Hepatocyte (in vitro differentiated cells): ENCODE measurements around the gene CKAP2. TPM values are rescaled to one million over a fixed set of nuclear protein-coding genes. Genes with fewer than 3 reads are reported as not detected.
"Not testable (repeated sequence)": the region's sequence is repeated elsewhere in the genome, so short reads cannot be mapped to it uniquely, and the experiment has no call there.

Experiments used
- DNase-seq: peaks from one replicate; pipeline ENCODE4 v3.0.0-alpha.2; 2016; ENCODE audit warnings: low spot score
- H2AFZ ChIP-seq: fragments of 200-600 bp; sonication (generic); 2 replicates; pipeline ENCODE4 v1.6.0; 2016; ENCODE audit warnings: antibody characterized with exemption, mild to moderate bottlenecking
- H3K27ac ChIP-seq: fragments of 200-600 bp; sonication (generic); 2 replicates; pipeline ENCODE4 v1.5.1; 2016; ENCODE audit warnings: mild to moderate bottlenecking
- H3K27me3 ChIP-seq: fragments of 200-600 bp; sonication (generic); 2 replicates; pipeline ENCODE4 v1.6.1; 2016
- H3K36me3 ChIP-seq: fragments of 200-600 bp; sonication (generic); replicated peaks from 2 replicates; pipeline ENCODE4 v1.5.1; 2016; ENCODE audit warnings: low read depth; ENCODE audit not compliant: insufficient read depth
- H3K4me1 ChIP-seq: fragments of 200-600 bp; sonication (generic); 2 replicates; pipeline ENCODE4 v1.5.1; 2016; ENCODE audit warnings: mild to moderate bottlenecking, moderate library complexity; ENCODE audit not compliant: insufficient read depth
- H3K4me2 ChIP-seq: fragments of 200-600 bp; sonication (generic); 2 replicates; pipeline ENCODE4 v1.6.0; 2016
- H3K4me3 ChIP-seq: fragments of 200-600 bp; sonication (generic); 2 replicates; pipeline ENCODE4 v1.5.1; 2016; ENCODE audit warnings: mild to moderate bottlenecking
- H3K79me2 ChIP-seq: fragments of 200-600 bp; sonication (generic); 2 replicates; pipeline ENCODE4 v1.6.0; 2017; ENCODE audit warnings: mild to moderate bottlenecking
- H3K9me2 ChIP-seq: fragments of 200-600 bp; sonication (generic); replicated peaks from 2 replicates; pipeline ENCODE4 v1.6.0; 2017; ENCODE audit warnings: mild to moderate bottlenecking; ENCODE audit not compliant: insufficient read depth
- H3K9me3 ChIP-seq: fragments of 200-600 bp; sonication (generic); 2 replicates; pipeline ENCODE4 v1.5.1; 2016; ENCODE audit warnings: low read depth, mild to moderate bottlenecking
- H4K20me1 ChIP-seq: fragments of 200-600 bp; sonication (generic); 2 replicates; pipeline ENCODE4 v1.6.0; 2016; ENCODE audit warnings: mild to moderate bottlenecking; ENCODE audit not compliant: insufficient read depth, poor library complexity, severe bottlenecking
- WGBS: methylation state at CpG from one replicate; pipeline ENCODE4 v1.1.6; 2016; ENCODE audit warnings: low lambda C conversion rate; ENCODE audit errors: missing lambda C conversion rate; 5-methylcytosine and 5-hydroxymethylcytosine counted together
- polyA plus RNA-seq: library from polyadenylated mRNA; unstranded; fragments of >200 nt; fragmentation: Nextera tagmentation; extraction: Ambion mirVana; gene quantifications from 2 replicates; pipeline ENCODE4 v1.2.1, GENCODE V29; 2016
- total RNA-seq: library from RNA; depleted of rRNA; stranded (reverse); fragments of >200 nt; gene quantifications from 2 replicates; pipeline ENCODE4 v1.2.3, GENCODE V29; 2014

The CKAP2 gene
- total and polyA plus RNA-seq, 2 experiments from 2014 or later: 15.3 to 20.7 TPM

DNA sequence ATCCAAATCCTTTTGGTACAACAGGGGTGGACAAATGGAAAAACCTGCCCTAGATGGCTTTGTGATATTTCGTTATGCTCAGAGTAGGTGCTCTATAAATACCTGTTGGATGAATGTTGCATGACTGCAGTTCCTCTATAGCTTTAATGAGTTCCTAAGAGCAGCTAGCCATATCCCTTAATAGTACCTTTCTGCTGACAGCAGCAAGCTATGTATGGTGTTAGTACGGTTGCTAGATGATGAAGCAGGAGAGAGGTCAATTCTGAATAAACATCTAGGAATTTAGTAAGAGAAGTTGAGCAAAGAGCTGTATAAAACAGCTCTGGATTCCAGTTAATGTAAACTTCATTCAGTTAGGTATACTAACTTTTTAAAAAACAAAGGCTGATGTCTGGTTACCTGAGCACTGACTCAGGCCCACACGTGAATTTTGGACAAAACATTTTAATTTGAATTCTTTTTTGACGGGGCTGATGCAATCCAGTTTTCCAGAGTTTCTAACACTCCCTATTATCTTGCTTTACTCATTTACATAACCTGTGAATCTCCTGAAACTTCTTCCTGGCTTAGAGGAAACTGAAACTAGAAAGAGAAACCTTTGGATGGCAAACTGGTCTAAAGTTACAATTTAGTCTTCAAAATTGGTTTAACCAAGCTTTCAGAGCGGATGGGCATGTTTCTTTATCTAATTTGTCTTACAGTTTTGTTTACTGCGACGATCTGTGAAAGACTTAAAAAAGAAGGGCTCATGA, 25.6 kb downstream of the CKAP2 start:
- not testable (repeated sequence) for H3K4me1 ChIP-seq, H3K4me2 ChIP-seq, DNase-seq, H3K4me3 ChIP-seq, H3K27me3 ChIP-seq, H4K20me1 ChIP-seq, H3K79me2 ChIP-seq, H3K36me3 ChIP-seq, H3K9me2 ChIP-seq, H3K9me3 ChIP-seq
- H3K27ac ChIP-seq: peak overlapping the region; percentile 16
- peak overlapping the region; percentile 26 for H2AFZ ChIP-seq
- 79% methylated on average over 6 of the region's 7 CpGs for WGBS

DNA sequence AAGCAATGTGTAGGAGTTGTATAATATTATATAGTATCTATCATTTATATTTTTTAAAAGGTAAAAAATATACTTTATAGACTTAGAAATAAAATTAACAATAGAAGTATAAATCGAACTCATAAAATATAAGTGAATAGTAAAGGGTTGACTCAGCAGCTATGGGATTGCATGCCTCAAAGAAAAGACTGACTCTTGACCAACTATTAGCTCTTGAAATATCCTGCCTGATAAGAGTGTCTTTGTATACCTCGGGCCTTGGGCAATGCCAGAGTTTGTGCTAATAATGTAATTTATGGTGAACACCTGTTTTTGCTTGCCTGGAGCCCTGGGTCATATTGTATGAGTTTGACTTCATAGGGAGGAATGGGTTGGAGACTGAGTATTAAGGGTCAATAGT, 31.8 kb downstream of the CKAP2 start:
- not testable (repeated sequence) for H3K4me1 ChIP-seq, H3K27me3 ChIP-seq, H4K20me1 ChIP-seq, H2AFZ ChIP-seq, H3K36me3 ChIP-seq, H3K9me3 ChIP-seq, H3K79me2 ChIP-seq, H3K9me2 ChIP-seq, H3K4me3 ChIP-seq, H3K4me2 ChIP-seq, H3K27ac ChIP-seq, DNase-seq
- 56% methylated on average over 2 of the region's 2 CpGs for WGBS

GRCh38 chr13:52488763-52489162, 33.5 kb downstream of the CKAP2 start:
- H3K27me3 ChIP-seq, H3K36me3 ChIP-seq, H3K4me1 ChIP-seq, H4K20me1 ChIP-seq, H3K4me2 ChIP-seq, H3K9me2 ChIP-seq, H3K79me2 ChIP-seq, H3K4me3 ChIP-seq, H3K9me3 ChIP-seq, H3K27ac ChIP-seq, DNase-seq, H2AFZ ChIP-seq: not testable (repeated sequence)
- WGBS: no CpG with 5 or more reads among the region's 22 CpGs

DNA sequence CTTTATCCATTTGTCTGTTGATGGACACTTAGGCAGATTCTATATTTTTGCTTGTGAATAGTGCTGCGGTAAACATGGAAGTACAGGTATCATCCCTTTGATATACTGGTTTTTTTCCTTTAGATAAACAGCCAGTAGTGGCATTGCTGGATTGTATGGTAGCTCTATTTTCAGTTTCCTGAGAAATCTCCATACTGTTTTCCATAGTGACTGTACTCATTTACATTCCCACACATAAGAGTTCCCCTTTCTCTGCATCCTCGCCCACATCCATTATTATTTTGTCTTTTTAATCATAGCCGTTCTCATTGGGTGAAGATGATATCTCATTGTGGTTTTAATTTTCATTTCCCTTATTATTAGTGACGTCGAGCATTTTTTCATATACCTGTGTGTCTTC, 35.7 kb downstream of the CKAP2 start:
- H2AFZ ChIP-seq, H3K4me2 ChIP-seq, DNase-seq, H3K9me3 ChIP-seq, H3K9me2 ChIP-seq, H3K27me3 ChIP-seq, H3K79me2 ChIP-seq, H4K20me1 ChIP-seq, H3K36me3 ChIP-seq, H3K4me3 ChIP-seq, H3K27ac ChIP-seq, H3K4me1 ChIP-seq: not testable (repeated sequence)
- WGBS: 83% methylated on average over 2 of the region's 5 CpGs

DNA sequence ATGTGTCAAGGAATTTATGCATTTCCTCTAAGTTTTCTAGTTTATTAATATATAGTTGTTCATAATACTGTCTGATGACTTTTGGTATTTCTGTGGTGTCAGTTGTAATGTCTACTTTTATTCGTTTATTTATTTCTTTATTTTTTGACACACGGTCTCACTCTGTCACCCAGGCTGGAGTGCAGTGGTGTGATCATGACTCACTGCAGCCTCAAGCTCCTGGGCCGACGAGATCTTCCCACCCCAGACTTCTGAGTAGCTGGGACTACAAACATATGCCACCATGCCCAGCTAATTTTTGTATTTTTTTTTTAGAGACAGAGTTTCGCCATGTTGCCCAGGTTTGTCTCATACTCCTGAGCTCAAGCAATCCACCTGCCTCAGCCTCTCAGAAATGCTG, 39.0 kb downstream of the CKAP2 start:
- not testable (repeated sequence) for H3K4me3 ChIP-seq, DNase-seq, H3K27me3 ChIP-seq, H3K27ac ChIP-seq, H3K36me3 ChIP-seq, H3K4me1 ChIP-seq, H2AFZ ChIP-seq, H3K4me2 ChIP-seq, H3K9me2 ChIP-seq, H4K20me1 ChIP-seq, H3K9me3 ChIP-seq, H3K79me2 ChIP-seq
- 86% methylated on average over 5 of the region's 5 CpGs for WGBS

- not testable (repeated sequence) for H3K4me1 ChIP-seq
- WGBS: 72% methylated on average over 3 of the region's 3 CpGs
These were observed 42.7 kb downstream of the CKAP2 start for GRCh38 chr13:52497979-52498378.

DNA sequence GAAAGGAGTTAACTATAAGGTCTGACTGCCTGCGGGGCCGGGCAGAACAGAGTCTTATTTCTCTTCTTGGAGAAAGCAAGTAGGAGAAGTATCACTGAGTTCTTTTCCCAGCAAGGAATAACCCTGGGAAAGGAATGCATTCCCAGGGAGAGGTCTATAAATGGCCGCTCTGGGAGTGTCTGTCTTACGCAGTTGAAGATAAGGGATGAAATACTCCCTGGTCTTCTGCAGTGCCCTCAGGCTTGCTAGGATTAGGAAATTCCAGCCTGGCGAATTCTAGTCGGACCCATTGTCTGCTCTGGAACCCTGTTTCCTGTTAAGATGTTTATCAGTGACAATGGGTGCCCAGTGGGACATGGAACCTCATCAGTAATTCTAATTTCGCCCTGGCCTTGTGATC, 47.0 kb downstream of the CKAP2 start:
- not testable (repeated sequence) for H3K9me2 ChIP-seq, H3K4me1 ChIP-seq, H3K4me2 ChIP-seq, H3K9me3 ChIP-seq, H3K27me3 ChIP-seq, H2AFZ ChIP-seq, H3K79me2 ChIP-seq, H4K20me1 ChIP-seq, H3K36me3 ChIP-seq, DNase-seq, H3K27ac ChIP-seq, H3K4me3 ChIP-seq
- 86% methylated on average over 7 of the region's 7 CpGs for WGBS

More at GRCh38 chr13:52497979-52498378, 42.7 kb downstream of the CKAP2 start:
- not testable (repeated sequence) for H2AFZ ChIP-seq, H4K20me1 ChIP-seq, H3K4me3 ChIP-seq, H3K27ac ChIP-seq, H3K27me3 ChIP-seq, H3K36me3 ChIP-seq, H3K4me2 ChIP-seq, H3K9me2 ChIP-seq, DNase-seq, H3K9me3 ChIP-seq, H3K79me2 ChIP-seq

DNA sequence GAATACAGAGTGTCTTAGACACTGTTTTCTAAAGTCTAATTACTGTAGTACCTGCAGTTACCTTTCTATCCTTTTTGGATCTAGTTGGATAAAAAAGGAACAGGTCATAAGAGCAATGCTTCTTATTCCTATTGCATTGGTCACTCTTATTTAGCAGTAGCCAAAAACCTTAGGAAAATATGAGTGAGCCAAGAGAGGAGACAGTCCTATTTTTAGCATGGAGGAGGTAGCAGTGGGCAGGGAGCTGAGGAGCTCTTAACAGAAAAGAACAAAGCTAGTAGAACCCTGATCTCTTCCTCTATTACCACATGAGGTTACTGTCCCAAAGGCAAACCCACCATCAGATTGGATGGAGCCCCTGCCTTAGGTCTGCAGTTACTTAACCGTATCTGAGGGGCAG, 50.6 kb downstream of the CKAP2 start:
- H3K27me3 ChIP-seq, H3K9me2 ChIP-seq, H3K9me3 ChIP-seq, H4K20me1 ChIP-seq, H2AFZ ChIP-seq, H3K4me1 ChIP-seq, H3K36me3 ChIP-seq, H3K27ac ChIP-seq, H3K4me2 ChIP-seq, H3K4me3 ChIP-seq, H3K79me2 ChIP-seq, DNase-seq: not testable (repeated sequence)
- WGBS: no CpG with 5 or more reads among the region's 1 CpG

DNA sequence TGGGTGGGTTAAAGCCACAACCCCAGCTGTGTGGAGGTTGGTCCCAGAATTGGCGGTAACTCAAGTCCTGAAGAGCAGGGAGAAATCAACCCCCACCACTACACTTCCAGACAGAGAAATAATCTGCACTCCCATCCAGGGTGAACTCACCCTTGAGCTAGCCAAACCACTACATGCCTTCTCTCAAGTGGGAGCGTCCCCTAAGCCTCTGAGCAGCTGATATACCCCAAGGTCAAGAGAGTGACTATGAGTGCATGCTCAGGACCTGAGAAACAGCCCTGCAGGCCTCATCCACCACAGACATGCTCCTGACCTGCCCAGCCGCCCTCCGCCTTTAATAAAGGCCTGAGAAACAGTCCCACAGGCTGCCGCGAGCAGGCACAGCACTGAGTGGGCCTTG, 54.3 kb downstream of the CKAP2 start:
- H3K27ac ChIP-seq, H3K36me3 ChIP-seq, H2AFZ ChIP-seq, H3K79me2 ChIP-seq, H3K4me1 ChIP-seq, DNase-seq, H3K27me3 ChIP-seq, H3K9me3 ChIP-seq, H3K4me2 ChIP-seq, H3K9me2 ChIP-seq, H4K20me1 ChIP-seq, H3K4me3 ChIP-seq: not testable (repeated sequence)
- 100% methylated on average over 1 of the region's 6 CpGs for WGBS
